HG02938 (cell line): Measurements from ENCODE around the gene METAP1D.

ENCODE experiments used
- ATAC-seq: cut with Tn5 transposase; IDR thresholded peaks from one replicate; pipeline ENCODE4 v1.9.1; 2021; ENCODE audit warnings: mild to moderate bottlenecking, moderate library complexity; ENCODE audit not compliant: unreplicated experiment

Gene METAP1D

GRCh38 chr2:172090044-172090961 lies 90.5 kb downstream of the METAP1D start:
- ATAC-seq, result no peak

GRCh38 chr2:172091000-172091641 lies 91.4 kb downstream of the METAP1D start:
- no peak for ATAC-seq

GRCh38 chr2:172091761-172092566 lies 92.2 kb downstream of the METAP1D start:
- ATAC-seq, result no peak

- no peak for ATAC-seq
Observed at GRCh38 chr2:172092716-172093415, 93.1 kb downstream of the METAP1D start.

- ATAC-seq, result no peak
Observed at GRCh38 chr2:172093416-172094293, 93.9 kb downstream of the METAP1D start.

- ATAC-seq, result no peak
Observed at GRCh38 chr2:172094294-172095145, 94.8 kb downstream of the METAP1D start.

GRCh38 chr2:172095146-172095904 lies 95.6 kb downstream of the METAP1D start:
- no peak for ATAC-seq

GRCh38 chr2:172095905-172096625 lies 96.3 kb downstream of the METAP1D start:
- ATAC-seq, result no peak

GRCh38 chr2:172096626-172097547 lies 97.1 kb downstream of the METAP1D start:
- no peak for ATAC-seq

- no peak for ATAC-seq
Observed at GRCh38 chr2:172097557-172098131, 97.9 kb downstream of the METAP1D start.

- no peak for ATAC-seq
Observed at GRCh38 chr2:172098287-172098649, 98.5 kb downstream of the METAP1D start.

GRCh38 chr2:172098650-172099471 lies 99.1 kb downstream of the METAP1D start:
- no peak for ATAC-seq

- no peak for ATAC-seq
Observed at GRCh38 chr2:172099472-172100079, 99.8 kb downstream of the METAP1D start.

GRCh38 chr2:172100080-172100934 lies 100.6 kb downstream of the METAP1D start:
- no peak for ATAC-seq
